OCI-LY3 (cell line): Measurements from ENCODE around the gene CSKMT.

Experiments
- CTCF ChIP-seq: fragments of 200-600, 300-600 bp; sonication (generic); IDR thresholded peaks from 2 replicates; pipeline ENCODE4 v1.5.1; 2014; ENCODE audit warnings: antibody characterized with exemption, low read length, low read depth
- EZH2phosphoT487 ChIP-seq: fragments of 200-600 bp; shearing (Covaris generic); IDR thresholded peaks from 2 replicates; pipeline ENCODE4 v1.6.1; 2018; ENCODE audit warnings: antibody characterized with exemption, mixed run types, low read depth

- TF ChIP-seq CTCF (no peak), EZH2phosphoT487 (no peak)
Observed at GRCh38 chr11:62673196-62673525, 8.0 kb downstream of the CSKMT start.
